Fibroblast of skin of right biceps (primary cell): ENCODE measurements around the gene PAXIP1.
"Not testable (repeated sequence)": the region's sequence is repeated elsewhere in the genome, so short reads cannot be mapped to it uniquely, and the experiment has no call there.

Experiments used
- DNase-seq: peaks from one replicate; pipeline ENCODE4 v3.0.0-alpha.2; 2013

PAXIP1 gene

GRCh38 chr7:155003092-155003375 lies at the start of gene PAXIP1:
Gene PAXIP1 (minus strand): TSS chr7:155003124. CDS start chr7:155002929, 195 bp downstream.
- no peak for DNase-seq

- DNase-seq = no peak
Observed at GRCh38 chr7:155051355-155051754, 48.4 kb upstream of the PAXIP1 start.

- no peak for DNase-seq
Observed at GRCh38 chr7:155048006-155048405, 45.1 kb upstream of the PAXIP1 start.

- no peak for DNase-seq
Observed at GRCh38 chr7:155043756-155044155, 40.8 kb upstream of the PAXIP1 start.

GRCh38 chr7:155038335-155038734 lies 35.4 kb upstream of the PAXIP1 start:
- DNase-seq = no peak

- not testable (repeated sequence) for DNase-seq
Observed at GRCh38 chr7:155034495-155034894, 31.6 kb upstream of the PAXIP1 start.

- DNase-seq = no peak
Observed at GRCh38 chr7:155032978-155033377, 30.1 kb upstream of the PAXIP1 start.

- no peak for DNase-seq
Observed at GRCh38 chr7:155027879-155028278, 25.0 kb upstream of the PAXIP1 start.

- no peak for DNase-seq
Observed at GRCh38 chr7:155021699-155022145, 18.8 kb upstream of the PAXIP1 start.

GRCh38 chr7:155020996-155021395 lies 18.1 kb upstream of the PAXIP1 start:
- DNase-seq = no peak

GRCh38 chr7:155017834-155018233 lies 14.9 kb upstream of the PAXIP1 start:
- no peak for DNase-seq

GRCh38 chr7:155011086-155011485 lies 8.2 kb upstream of the PAXIP1 start:
- peak; percentile 6 for DNase-seq

GRCh38 chr7:155009570-155010157 lies 6.7 kb upstream of the PAXIP1 start:
- DNase-seq = no peak

- DNase-seq = peak; percentile 5
Observed at GRCh38 chr7:155007947-155008346, 5.0 kb upstream of the PAXIP1 start.

GRCh38 chr7:155003376-155004214 lies 671 bp upstream of the PAXIP1 start:
- DNase-seq = peak; percentile 85

GRCh38 chr7:155002411-155003091 lies 373 bp downstream of the PAXIP1 start:
- peak; percentile 38 for DNase-seq

- DNase-seq = peak; percentile 17
Observed at GRCh38 chr7:155001756-155002410, 1.0 kb downstream of the PAXIP1 start.

GRCh38 chr7:155000795-155001194 lies 2.1 kb downstream of the PAXIP1 start:
- no peak for DNase-seq

- DNase-seq = no peak
Observed at GRCh38 chr7:154998481-154998880, 4.4 kb downstream of the PAXIP1 start.

GRCh38 chr7:154997840-154998370 lies 5.0 kb downstream of the PAXIP1 start:
- no peak for DNase-seq

GRCh38 chr7:154996756-154997155 lies 6.2 kb downstream of the PAXIP1 start:
- DNase-seq = no peak

GRCh38 chr7:154996101-154996500 lies 6.8 kb downstream of the PAXIP1 start:
- no peak for DNase-seq

GRCh38 chr7:154994996-154995395 lies 7.9 kb downstream of the PAXIP1 start:
- no peak for DNase-seq
